ENCODE results near the gene APP. TPM values are rescaled to one million over a fixed set of nuclear protein-coding genes. Genes with fewer than 3 reads are reported as not detected.

The APP gene
- total RNA-seq, 1 experiment from 2014 or later = 266 TPM

GRCh38 chr21:26127073-26127814 lies 43.3 kb downstream of the APP start:
- Histone ChIP-seq H2AFZ (ENCODE audit: low read length) (no peak overlapping the region), H3F3A (ENCODE audit: low read length, unreplicated experiment) (no peaks in the 10 kb centered on the region), H3K9ac (ENCODE audit: low read length) (no peak overlapping the region), H4K20me1 (ENCODE audit: low read length) (peaks cover 28% of the 10 kb centered on the region; the same call in 1 of the 2 replicates), H3K4me2 (ENCODE audit: low read length) (no peak overlapping the region), H3K79me2 (ENCODE audit: low read length) (peaks cover 94% of the 10 kb centered on the region), H3K27me3 (ENCODE audit: low read length) (no peaks in the 10 kb centered on the region), H3K36me3 (ENCODE audit: low read depth, low read length) (peaks cover 10% of the 10 kb centered on the region; the same call in 1 of the 2 replicates), H3K9me2 (replicated peaks; ENCODE audit: low read length) (no peaks in the 10 kb centered on the region), H3K9me3 (ENCODE audit: low read length) (no peaks in the 10 kb centered on the region), H3K27ac (ENCODE audit: low read length) (no peak overlapping the region), H3K4me1 (ENCODE audit: insufficient read depth, low read length) (peaks cover 4% of the 10 kb centered on the region; the same call in 1 of the 2 replicates), H3K4me3 (ENCODE audit: low read length) (no peak overlapping the region)
- no TSS peak for BruUV-seq (replicated peaks)
- ATAC-seq = no peak
- intact Hi-C loops (cut with micrococcal nuclease) = loop anchor here (5.0 kb wide), 1 partner anchor 40 kb away; no protein-coding TSS in a partner anchor
- TF ChIP-seq EZH2 (IDR thresholded peaks at IDR 0.05; ENCODE audit: low read length, unreplicated experiment) = no peak
- TF ChIP-seq, protein P1, sequence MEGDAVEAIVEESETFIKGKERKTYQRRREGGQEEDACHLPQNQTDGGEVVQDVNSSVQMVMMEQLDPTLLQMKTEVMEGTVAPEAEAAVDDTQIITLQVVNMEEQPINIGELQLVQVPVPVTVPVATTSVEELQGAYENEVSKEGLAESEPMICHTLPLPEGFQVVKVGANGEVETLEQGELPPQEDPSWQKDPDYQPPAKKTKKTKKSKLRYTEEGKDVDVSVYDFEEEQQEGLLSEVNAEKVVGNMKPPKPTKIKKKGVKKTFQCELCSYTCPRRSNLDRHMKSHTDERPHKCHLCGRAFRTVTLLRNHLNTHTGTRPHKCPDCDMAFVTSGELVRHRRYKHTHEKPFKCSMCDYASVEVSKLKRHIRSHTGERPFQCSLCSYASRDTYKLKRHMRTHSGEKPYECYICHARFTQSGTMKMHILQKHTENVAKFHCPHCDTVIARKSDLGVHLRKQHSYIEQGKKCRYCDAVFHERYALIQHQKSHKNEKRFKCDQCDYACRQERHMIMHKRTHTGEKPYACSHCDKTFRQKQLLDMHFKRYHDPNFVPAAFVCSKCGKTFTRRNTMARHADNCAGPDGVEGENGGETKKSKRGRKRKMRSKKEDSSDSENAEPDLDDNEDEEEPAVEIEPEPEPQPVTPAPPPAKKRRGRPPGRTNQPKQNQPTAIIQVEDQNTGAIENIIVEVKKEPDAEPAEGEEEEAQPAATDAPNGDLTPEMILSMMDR (conservative IDR thresholded peaks at IDR 0.05; ENCODE audit: low read depth, low read length) = no peak
- no peak for TF ChIP-seq EZH2phosphoT487 (IDR thresholded peaks at IDR 0.05; ENCODE audit: borderline replicate concordance, low read length)
- DNase-seq = no peak
- ChIA-PET POLR2A (ENCODE audit: unreplicated experiment) (no interaction called here), CTCF (no interaction called here)

GRCh38 chr21:26126168-26126553 lies 44.4 kb downstream of the APP start:
- DNase-seq (no peak), ATAC-seq (no peak)
- CTCF ChIA-PET = no interaction called here
- H3F3A ChIP-seq (ENCODE audit: low read length, unreplicated experiment) = no peaks in the 10 kb centered on the region
- H3K4me3 ChIP-seq (ENCODE audit: low read length) = no peak overlapping the region
- H4K20me1 ChIP-seq (ENCODE audit: low read length) = peaks cover 28% of the 10 kb centered on the region; the same call in 1 of the 2 replicates
- intact Hi-C loops (cut with micrococcal nuclease) = loop anchor here (5.0 kb wide), 1 partner anchor 41 kb away; no protein-coding TSS in a partner anchor
- TF ChIP-seq, protein P1 (conservative IDR thresholded peaks at IDR 0.05; ENCODE audit: low read depth, low read length) = no peak
- TF ChIP-seq EZH2 (IDR thresholded peaks at IDR 0.05; ENCODE audit: low read length, unreplicated experiment) (no peak), EZH2phosphoT487 (IDR thresholded peaks at IDR 0.05; ENCODE audit: borderline replicate concordance, low read length) (no peak)
- no peak overlapping the region for H3K4me2 ChIP-seq (ENCODE audit: low read length)
- no peaks in the 10 kb centered on the region for H3K9me2 ChIP-seq (replicated peaks; ENCODE audit: low read length)
- H3K27me3 ChIP-seq (ENCODE audit: low read length) = no peaks in the 10 kb centered on the region
- H3K9ac ChIP-seq (ENCODE audit: low read length) = no peak overlapping the region
- H3K79me2 ChIP-seq (ENCODE audit: low read length) = peaks cover 93% of the 10 kb centered on the region
- no peak overlapping the region for H3K27ac ChIP-seq (ENCODE audit: low read length)
- H3K36me3 ChIP-seq (ENCODE audit: low read depth, low read length) = peaks cover 10% of the 10 kb centered on the region; the same call in 1 of the 2 replicates
- no peak overlapping the region for H2AFZ ChIP-seq (ENCODE audit: low read length)
- POLR2A ChIA-PET (ENCODE audit: unreplicated experiment) = no interaction called here
- no TSS peak for BruUV-seq (replicated peaks)
- H3K9me3 ChIP-seq (ENCODE audit: low read length) = no peaks in the 10 kb centered on the region
- peaks cover 4% of the 10 kb centered on the region; the same call in 1 of the 2 replicates for H3K4me1 ChIP-seq (ENCODE audit: insufficient read depth, low read length)

Data from PC-3 (cell line).